Adrenal gland (tissue), 12 donors: ENCODE results near the gene TPX2. TPM values are rescaled to one million over a fixed set of nuclear protein-coding genes. Genes with fewer than 3 reads are reported as not detected.

ENCODE experiments used
- DNase-seq, 7 donors: peaks; one replicate each; pipeline ENCODE4 v3.0.0-alpha.2; 2019 to 2020
- H3K27ac ChIP-seq, 5 donors: fragments of 200-600 bp; sonication (generic) in 4 of 5; 1 replicate in 3 of 5; 2 replicates in 2 of 5; pipeline versions ENCODE4 v1.5.1 to v1.8.0; 2016 to 2020; ENCODE audit warnings: mild to moderate bottlenecking in 1 of 5
- H3K27me3 ChIP-seq: fragments of 200-600 bp; 2 replicates; pipeline ENCODE4 v1.8.0; 2021
- H3K36me3 ChIP-seq, 2 donors: fragments of 200-600 bp; replicated peaks in 1 of 2; 1 replicate in 1 of 2; 2 replicates in 1 of 2; pipeline versions ENCODE4 v1.5.1 to v1.8.0; 2018 to 2022
- H3K4me1 ChIP-seq, 2 donors: fragments of 200-600 bp; replicated peaks in 1 of 2; 1 replicate in 1 of 2; 2 replicates in 1 of 2; pipeline versions ENCODE4 v1.5.1 to v1.8.0; 2018 to 2021
- H3K4me3 ChIP-seq, 4 donors: fragments of 200-600 bp; sonication (generic) in 3 of 4; one replicate each; pipeline ENCODE4 v1.5.1; 2016 to 2018
- H3K9me3 ChIP-seq, 3 donors: fragments of 200-600 bp; sonication (generic) in 1 of 3; replicated peaks in 1 of 3; 1 replicate in 2 of 3; 2 replicates in 1 of 3; pipeline versions ENCODE4 v1.5.1 to v1.8.0; 2016 to 2021
- CTCF ChIP-seq, 6 experiments: fragments of 450-650 bp in 4 of 6; fragments of 200-600 bp in 2 of 6; sonication (generic) in 1 of 6; IDR thresholded peaks; 1 replicate in 5 of 6; 2 replicates in 1 of 6; pipeline versions ENCODE4 v1.5.1 to v1.8.0; 2016 to 2021; ENCODE audit warnings: antibody characterized with exemption in 6 of 6, mild to moderate bottlenecking in 2 of 6, moderate library complexity in 1 of 6
- POLR2A ChIP-seq, 2 donors: fragments of 450-650 bp; IDR thresholded peaks; one replicate each; pipeline ENCODE4 v1.6.1; 2017; ENCODE audit warnings: antibody characterized with exemption in 2 of 2, mild to moderate bottlenecking in 2 of 2, moderate library complexity in 1 of 2
- WGBS, 4 donors: extraction: QIAGEN DNeasy Blood & Tissue Kit in 2 of 4; methylation state at CpG; one replicate each; pipeline versions ENCODE4 v1.1.5 to v1.1.7; 2013 to 2017; 5-methylcytosine and 5-hydroxymethylcytosine counted together
- intact Hi-C, 2 donors: fragments of 100-400 bp; cut with DNase I; formaldehyde crosslinking; loops; one replicate each; pipeline versions ENCODE4 v1.14.1 to v1.15.0; 2022 to 2023
- polyA plus RNA-seq, 3 donors: library from polyadenylated mRNA; stranded (reverse); fragments of 200-250 nt in 2 of 3; fragments of 350-450 nt in 1 of 3; fragmentation: Illumina TruSeq in 1 of 3; extraction: RNeasy Lipid Tissue Mini Kit (QIAGEN cat#74804) in 1 of 3; gene quantifications; one replicate each; pipeline ENCODE4 v1.2.3, GENCODE V29; 2013 to 2014
- total RNA-seq, 9 donors: library from RNA; depleted of rRNA in 4 of 9; stranded (reverse); fragments of >200 nt in 4 of 9; fragments of 120-200 nt in 1 of 9; fragmentation: NEBNext Ultra II Directional in 1 of 9; extraction: Animal tissue kit (Norgen Biotek cat#: 25700) in 1 of 9; gene quantifications; one replicate each; pipeline versions ENCODE4 v1.1.0 to v1.2.4, GENCODE V29; 2013 to 2023
- donor health status: healthy with polysubstance abuse.
- donor health status: Bipolar disorder and iron deficiency.
- donor health status: DM: yes; HTN: yes; CAD: no.
- donor health status: DM: no; HTN: no; CAD: no.
- donor health status: DM: no; HTN: no; CAD: no.
- donor health status: DM: yes; HTN: yes; CAD: no.

TPX2 gene
- total and polyA plus RNA-seq, 12 donors, result 0.40 to 22.6 (median 2.5) TPM

- intact Hi-C loops, result no loop called here
- H3K4me1 ChIP-seq, result no peaks in the 10 kb centered on the region
- TF ChIP-seq CTCF (IDR thresholded peaks at IDR 0.05) (no peak), POLR2A (IDR thresholded peaks at IDR 0.05) (no peak)
- H3K36me3 ChIP-seq, result no peaks in the 10 kb centered on the region
- WGBS, 4 donors, result 66 to 81% (median 71%) methylated on average over 9 to 21 of the region's 21 CpGs
- H3K27me3 ChIP-seq, result no peaks in the 10 kb centered on the region
- peak within 1 kb of the TSS in 2 of 5 donors; percentile 38 to 89 for H3K27ac ChIP-seq
- peak in 1 of 7 donors; percentile 41 for DNase-seq
- no peaks in the 10 kb centered on the region for H3K9me3 ChIP-seq
- H3K4me3 ChIP-seq, result peak within 1 kb of the TSS in 1 of 4 donors; percentile 34
These were observed 106.3 kb downstream of the TPX2 start, which contains the start of gene FOXS1 for GRCh38 chr20:31845300-31845863. TSS of gene FOXS1 (minus strand) at chr20:31845604. CDS start at chr20:31845542, 62 bp downstream.

GRCh38 chr20:31846793-31847138 is 107.7 kb downstream of the TPX2 start:
- Histone ChIP-seq H3K4me3 (no peak overlapping the region), H3K9me3 (no peaks in the 10 kb centered on the region), H3K27me3 (no peaks in the 10 kb centered on the region), H3K36me3 (no peaks in the 10 kb centered on the region), H3K27ac (no peak overlapping the region), H3K4me1 (no peaks in the 10 kb centered on the region)
- 47 to 61% (median 55%) methylated on average over 2 to 3 of the region's 3 CpGs for WGBS, 4 donors
- DNase-seq, result no peak
- intact Hi-C loops, result no loop called here
- TF ChIP-seq CTCF (IDR thresholded peaks at IDR 0.05) (no peak), POLR2A (IDR thresholded peaks at IDR 0.05) (no peak)

GRCh38 chr20:31848088-31848999 is 109.3 kb downstream of the TPX2 start:
- Histone ChIP-seq H3K4me3 (no peak overlapping the region), H3K27me3 (no peaks in the 10 kb centered on the region), H3K4me1 (no peaks in the 10 kb centered on the region), H3K27ac (no peak overlapping the region), H3K9me3 (no peaks in the 10 kb centered on the region), H3K36me3 (no peaks in the 10 kb centered on the region)
- 65 to 83% (median 75%) methylated on average over 14 to 32 of the region's 32 CpGs for WGBS, 4 donors
- no peak for TF ChIP-seq POLR2A (IDR thresholded peaks at IDR 0.05)
- TF ChIP-seq CTCF (IDR thresholded peaks at IDR 0.05), result no peak
- intact Hi-C loops, result no loop called here
- DNase-seq, result no peak

- 29 to 47% (median 30%) methylated on average over 18 to 45 of the region's 45 CpGs for WGBS, 4 donors
- H3K9me3 ChIP-seq, result no peaks in the 10 kb centered on the region
- H3K27me3 ChIP-seq, result no peaks in the 10 kb centered on the region
- no peak for DNase-seq
- no peaks in the 10 kb centered on the region for H3K36me3 ChIP-seq
- H3K4me1 ChIP-seq, result no peaks in the 10 kb centered on the region
- TF ChIP-seq POLR2A (IDR thresholded peaks at IDR 0.05), result no peak
- TF ChIP-seq CTCF (IDR thresholded peaks at IDR 0.05), result no peak
- no peak overlapping the region for H3K4me3 ChIP-seq
- intact Hi-C loops, result no loop called here
- H3K27ac ChIP-seq, result no peak overlapping the region
These were observed 110.3 kb downstream of the TPX2 start for GRCh38 chr20:31849306-31849930.
